ENCODE measurements around the gene TAPBP. TPM values are rescaled to one million over a fixed set of nuclear protein-coding genes. Genes with fewer than 3 reads are reported as not detected.
"Not testable (repeated sequence)": the region's sequence is repeated elsewhere in the genome, so short reads cannot be mapped to it uniquely, and the experiment has no call there.

Gene TAPBP
- total RNA-seq, 1 experiment from 2014 or later, result 59.4 TPM

- DNase-seq (ENCODE audit: low spot score), result no peak
Observed at GRCh38 chr6:33277663-33278391, 36.1 kb downstream of the TAPBP start.

GRCh38 chr6:33276864-33277662 lies 36.8 kb downstream of the TAPBP start, which contains the start of gene B3GALT4:
TSS of gene B3GALT4 (plus strand) at chr6:33277123. CDS start at chr6:33277420, 297 bp downstream.
- DNase-seq (ENCODE audit: low spot score), result no peak

GRCh38 chr6:33276581-33276863 lies 37.4 kb downstream of the TAPBP start:
- no peak for DNase-seq (ENCODE audit: low spot score)

GRCh38 chr6:33275795-33276580 lies 37.9 kb downstream of the TAPBP start:
- DNase-seq (ENCODE audit: low spot score), result not testable (repeated sequence)

DNA sequence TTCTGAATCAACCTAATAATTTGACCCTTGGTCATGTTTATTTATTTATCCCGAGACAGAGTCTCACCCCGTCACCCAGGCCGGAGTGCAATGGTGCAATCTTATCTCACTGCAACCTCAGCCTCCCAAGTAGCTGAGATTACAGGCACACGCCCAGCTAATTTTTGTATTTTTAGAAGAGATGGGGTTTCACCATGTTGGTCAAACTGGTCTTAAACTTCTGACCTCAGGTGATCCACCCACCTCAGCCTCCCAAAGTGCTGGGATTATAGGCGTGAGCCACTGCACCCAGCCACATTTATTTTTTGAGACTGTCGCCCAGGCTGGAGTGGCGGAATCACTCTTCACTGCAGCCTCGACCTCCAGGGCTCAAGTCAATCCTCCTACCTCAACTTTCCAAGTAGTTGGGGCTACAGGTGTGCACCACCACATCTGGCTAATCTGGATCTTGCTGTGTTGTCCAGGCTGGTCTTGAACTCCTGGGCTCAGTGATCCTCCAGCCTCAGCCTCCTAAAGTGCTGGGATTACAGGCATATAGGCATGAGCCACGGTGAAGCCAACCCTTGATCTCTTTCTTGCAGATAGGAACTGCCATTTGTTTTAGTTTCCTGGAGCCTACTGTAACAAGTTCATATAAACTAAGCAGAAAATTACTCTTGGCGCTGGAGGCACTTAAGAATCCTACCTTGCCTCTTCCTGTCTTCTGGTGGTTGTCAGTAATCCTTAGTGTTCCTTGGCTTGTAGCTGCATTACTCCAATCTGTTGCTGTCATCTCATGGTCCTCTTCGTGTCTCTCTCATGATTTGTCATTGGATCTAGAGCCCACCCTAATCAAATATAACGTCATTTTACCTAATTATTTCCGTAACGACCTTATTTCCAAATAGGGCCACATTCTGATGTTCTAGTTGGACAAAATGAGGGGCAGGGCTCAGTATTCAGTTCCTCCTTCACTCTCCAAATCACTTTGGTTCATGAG lies 39.7 kb downstream of the TAPBP start:
- DNase-seq (ENCODE audit: low spot score), result no peak

GRCh38 chr6:33273129-33273923 lies 40.6 kb downstream of the TAPBP start:
- no peak for DNase-seq (ENCODE audit: low spot score)

GRCh38 chr6:33272275-33273128 lies 41.4 kb downstream of the TAPBP start:
- DNase-seq (ENCODE audit: low spot score), result no peak

- peak; percentile 98 for DNase-seq (ENCODE audit: low spot score)
Observed at GRCh38 chr6:33271468-33272274, 42.2 kb downstream of the TAPBP start, which contains the start of the genes RPS18 and VPS52. TSS of gene RPS18 (plus strand) at chr6:33272075. CDS start at chr6:33272120, 45 bp downstream. TSS of gene VPS52 (minus strand) at chr6:33271876. CDS start at chr6:33271675, 201 bp downstream.

DNA sequence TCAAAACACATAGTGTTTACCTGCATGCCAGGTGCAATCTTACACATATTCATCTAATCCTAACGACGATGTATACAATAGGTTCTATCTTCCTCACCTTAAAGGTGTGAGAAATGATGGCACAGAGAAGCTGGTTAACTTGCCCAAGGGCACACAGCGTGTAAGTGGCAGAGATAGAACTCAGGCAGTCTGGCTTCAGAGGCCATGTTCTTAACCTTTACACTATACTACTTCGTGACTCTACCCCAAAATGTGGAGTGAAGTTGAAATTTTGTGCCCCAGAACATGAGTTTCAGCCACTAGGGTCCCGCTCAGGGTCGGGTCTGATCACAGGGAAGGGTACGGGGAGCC lies 42.8 kb downstream of the TAPBP start:
- DNase-seq (ENCODE audit: low spot score), result no peak

- DNase-seq (ENCODE audit: low spot score), result no peak
Observed at GRCh38 chr6:33264015-33264414, 49.9 kb downstream of the TAPBP start.

- DNase-seq (ENCODE audit: low spot score), result not testable (repeated sequence)
Observed at GRCh38 chr6:33262490-33262889, 51.4 kb downstream of the TAPBP start.

- no peak for DNase-seq (ENCODE audit: low spot score)
Observed at GRCh38 chr6:33259032-33259431, 54.8 kb downstream of the TAPBP start.

- DNase-seq (ENCODE audit: low spot score), result no peak
Observed at GRCh38 chr6:33254591-33254990, 59.3 kb downstream of the TAPBP start.

DNA sequence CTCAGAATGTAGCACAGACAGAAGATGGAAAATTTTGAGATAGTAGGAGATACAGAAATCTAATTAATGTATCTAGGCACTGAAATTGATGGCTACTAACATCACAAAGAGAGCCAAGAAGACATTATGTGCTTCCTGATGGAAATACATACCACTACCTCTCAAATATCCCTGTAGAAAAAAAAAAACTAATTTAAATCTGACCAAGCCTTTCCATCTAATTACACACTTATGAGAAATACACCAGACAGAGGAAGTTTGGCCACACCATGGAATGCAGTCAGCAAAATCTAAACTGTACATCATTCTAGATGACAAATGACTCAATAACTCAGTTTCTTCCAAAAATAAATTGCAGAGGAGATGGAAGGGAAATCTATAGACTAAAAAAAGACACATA lies 61.1 kb downstream of the TAPBP start:
- peak; percentile 29 for DNase-seq (ENCODE audit: low spot score)

DNA sequence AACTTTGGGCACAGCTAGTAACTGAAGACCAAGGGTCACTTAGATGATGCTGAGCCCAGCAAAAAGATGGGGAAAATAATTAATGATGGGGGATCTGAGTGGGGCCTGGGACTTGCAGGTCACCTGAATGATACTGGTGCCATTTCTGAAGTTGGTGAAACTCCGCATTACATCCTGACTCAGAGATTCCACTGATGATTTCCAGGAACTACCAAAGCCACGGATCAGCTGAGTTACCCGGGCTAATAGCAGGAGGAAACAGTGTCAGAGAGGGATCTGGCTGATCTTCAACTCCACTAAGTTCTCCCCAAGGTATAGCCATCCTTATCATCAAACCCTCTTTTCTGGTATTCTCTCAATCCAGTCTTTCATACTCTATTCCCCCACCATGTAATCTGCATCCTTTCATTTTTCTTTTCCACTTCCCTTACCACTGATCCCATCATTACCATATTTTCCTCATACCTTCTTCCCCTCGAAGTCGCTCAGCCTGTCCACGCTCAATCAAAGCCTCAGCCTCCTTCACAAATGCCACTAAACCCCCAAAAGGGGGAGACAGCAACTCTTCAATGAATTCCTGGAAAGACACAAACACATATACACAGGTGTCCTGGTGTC lies 62.4 kb downstream of the TAPBP start:
- DNase-seq (ENCODE audit: low spot score), result no peak

- DNase-seq (ENCODE audit: low spot score), result no peak
Observed at GRCh38 chr6:33250731-33251130, 63.1 kb downstream of the TAPBP start.

GRCh38 chr6:33249732-33250630 lies 63.9 kb downstream of the TAPBP start:
- DNase-seq (ENCODE audit: low spot score), result peak; percentile 60

Data from A172 (cell line).